Embryonic facial prominence (tissue), 1 donor: Measurements from ENCODE around the gene ISLR.

ENCODE experiments used
- DNase-seq: peaks from one replicate; pipeline ENCODE4 v3.0.0-alpha.2; 2016; ENCODE audit errors: extremely low spot score

The ISLR gene

GRCh38 chr15:74213858-74214284, 40.4 kb downstream of the ISLR start:
- DNase-seq: no peak

GRCh38 chr15:74214324-74215021, 41.0 kb downstream of the ISLR start:
- no peak for DNase-seq

GRCh38 chr15:74215958-74216357, 42.4 kb downstream of the ISLR start:
- DNase-seq: no peak

GRCh38 chr15:74216949-74217348, 43.4 kb downstream of the ISLR start:
- DNase-seq: no peak

GRCh38 chr15:74217907-74218885, 44.7 kb downstream of the ISLR start:
- no peak for DNase-seq

- DNase-seq: no peak
These were observed 47.2 kb downstream of the ISLR start for GRCh38 chr15:74220475-74221248.

GRCh38 chr15:74221399-74222239, 48.1 kb downstream of the ISLR start:
- DNase-seq: no peak

- no peak for DNase-seq
These were observed 49.0 kb downstream of the ISLR start for GRCh38 chr15:74222240-74223119.

- no peak for DNase-seq
These were observed 52.4 kb downstream of the ISLR start for GRCh38 chr15:74225928-74226327.
